ENCODE data around the gene BOD1. TPM values are rescaled to one million over a fixed set of nuclear protein-coding genes. Genes with fewer than 3 reads are reported as not detected.

Gene BOD1
- total RNA-seq, 1 donor: 74.3 TPM

DNA sequence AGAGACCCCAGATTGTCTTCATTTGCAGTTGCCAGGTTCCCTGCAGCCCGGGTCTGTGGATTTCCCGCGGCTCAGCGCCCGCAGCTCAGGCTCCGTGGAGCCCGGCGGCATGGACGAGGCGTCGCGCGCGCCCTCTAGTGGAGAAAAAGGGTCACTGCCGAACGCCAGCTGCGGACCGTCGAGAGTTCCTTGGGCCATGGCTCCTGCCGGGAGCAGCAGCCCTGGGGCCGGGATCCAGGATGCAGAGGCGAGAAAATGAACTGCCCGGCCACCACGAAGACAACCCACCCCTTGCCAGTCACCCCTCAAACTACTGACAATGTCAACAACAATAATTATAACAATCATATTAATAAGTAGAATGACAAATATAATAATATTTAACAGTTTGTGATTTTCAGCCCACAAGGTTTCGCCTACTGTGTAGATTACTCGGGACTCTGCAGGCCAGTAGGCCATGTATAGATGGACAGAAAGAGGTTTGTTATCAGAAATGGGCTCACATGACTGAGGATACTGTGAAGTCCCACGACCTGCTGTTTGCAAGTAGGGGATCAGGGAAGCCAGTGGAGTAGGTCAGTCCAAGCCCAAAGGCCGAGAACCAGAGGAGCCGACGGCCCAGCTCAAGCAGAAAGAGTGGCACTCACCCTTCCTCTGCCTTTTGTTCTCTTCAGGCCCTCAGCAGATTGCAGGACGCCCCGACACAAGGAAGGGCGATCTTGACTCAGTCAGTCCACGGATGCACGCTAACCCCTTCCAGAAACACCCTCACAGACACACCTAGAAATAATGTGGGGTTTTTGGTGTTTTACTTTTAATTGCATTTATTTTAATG is 43.1 kb downstream of the BOD1 start:
- TF ChIP-seq, protein P1, sequence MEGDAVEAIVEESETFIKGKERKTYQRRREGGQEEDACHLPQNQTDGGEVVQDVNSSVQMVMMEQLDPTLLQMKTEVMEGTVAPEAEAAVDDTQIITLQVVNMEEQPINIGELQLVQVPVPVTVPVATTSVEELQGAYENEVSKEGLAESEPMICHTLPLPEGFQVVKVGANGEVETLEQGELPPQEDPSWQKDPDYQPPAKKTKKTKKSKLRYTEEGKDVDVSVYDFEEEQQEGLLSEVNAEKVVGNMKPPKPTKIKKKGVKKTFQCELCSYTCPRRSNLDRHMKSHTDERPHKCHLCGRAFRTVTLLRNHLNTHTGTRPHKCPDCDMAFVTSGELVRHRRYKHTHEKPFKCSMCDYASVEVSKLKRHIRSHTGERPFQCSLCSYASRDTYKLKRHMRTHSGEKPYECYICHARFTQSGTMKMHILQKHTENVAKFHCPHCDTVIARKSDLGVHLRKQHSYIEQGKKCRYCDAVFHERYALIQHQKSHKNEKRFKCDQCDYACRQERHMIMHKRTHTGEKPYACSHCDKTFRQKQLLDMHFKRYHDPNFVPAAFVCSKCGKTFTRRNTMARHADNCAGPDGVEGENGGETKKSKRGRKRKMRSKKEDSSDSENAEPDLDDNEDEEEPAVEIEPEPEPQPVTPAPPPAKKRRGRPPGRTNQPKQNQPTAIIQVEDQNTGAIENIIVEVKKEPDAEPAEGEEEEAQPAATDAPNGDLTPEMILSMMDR (IDR thresholded peaks at IDR 0.05; ENCODE audit: insufficient read depth, low read depth, low read length): peak; percentile 95
- peak overlapping the region; percentile 40 for H3K4me3 ChIP-seq (ENCODE audit: low read depth, low read length)
- peak; percentile 58 for DNase-seq (ENCODE audit: low read depth)

DNA sequence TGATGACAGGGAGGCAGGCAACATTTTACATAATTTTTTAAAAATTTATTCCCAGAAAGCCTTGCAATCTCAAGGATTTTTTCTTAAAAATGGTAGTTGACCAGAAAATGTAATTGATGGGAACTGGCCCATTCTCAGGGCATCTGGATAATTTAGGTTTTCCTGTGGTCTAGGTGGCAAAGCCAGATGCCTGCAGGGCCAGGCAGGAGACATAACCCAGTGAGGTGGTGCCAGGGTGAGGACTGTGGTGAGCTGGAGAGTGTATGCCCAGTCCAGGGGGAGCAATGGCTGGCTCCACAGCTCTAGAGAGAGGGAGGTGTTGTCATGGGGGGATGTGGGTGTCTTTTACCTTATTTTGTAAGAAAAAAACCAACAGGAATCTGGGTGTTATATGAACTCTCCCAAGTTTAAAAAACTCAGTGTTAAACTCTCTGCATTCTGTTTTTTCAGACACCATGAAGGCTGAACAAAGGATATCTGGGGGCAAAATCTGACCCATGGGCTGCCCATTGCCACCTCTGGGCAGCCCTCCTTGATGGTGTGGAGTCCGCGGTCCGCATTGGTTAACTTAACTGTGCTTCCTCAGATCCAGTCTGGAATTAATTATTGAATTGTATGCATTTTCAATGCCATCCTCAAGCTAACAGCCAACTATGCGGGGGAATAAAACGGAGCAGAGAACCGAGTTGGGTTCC is 43.9 kb downstream of the BOD1 start:
- H3K4me3 ChIP-seq (ENCODE audit: low read depth, low read length): peak overlapping the region; percentile 40
- DNase-seq (ENCODE audit: low read depth): no peak
- TF ChIP-seq, protein P1 (IDR thresholded peaks at IDR 0.05; ENCODE audit: insufficient read depth, low read depth, low read length): no peak

DNA sequence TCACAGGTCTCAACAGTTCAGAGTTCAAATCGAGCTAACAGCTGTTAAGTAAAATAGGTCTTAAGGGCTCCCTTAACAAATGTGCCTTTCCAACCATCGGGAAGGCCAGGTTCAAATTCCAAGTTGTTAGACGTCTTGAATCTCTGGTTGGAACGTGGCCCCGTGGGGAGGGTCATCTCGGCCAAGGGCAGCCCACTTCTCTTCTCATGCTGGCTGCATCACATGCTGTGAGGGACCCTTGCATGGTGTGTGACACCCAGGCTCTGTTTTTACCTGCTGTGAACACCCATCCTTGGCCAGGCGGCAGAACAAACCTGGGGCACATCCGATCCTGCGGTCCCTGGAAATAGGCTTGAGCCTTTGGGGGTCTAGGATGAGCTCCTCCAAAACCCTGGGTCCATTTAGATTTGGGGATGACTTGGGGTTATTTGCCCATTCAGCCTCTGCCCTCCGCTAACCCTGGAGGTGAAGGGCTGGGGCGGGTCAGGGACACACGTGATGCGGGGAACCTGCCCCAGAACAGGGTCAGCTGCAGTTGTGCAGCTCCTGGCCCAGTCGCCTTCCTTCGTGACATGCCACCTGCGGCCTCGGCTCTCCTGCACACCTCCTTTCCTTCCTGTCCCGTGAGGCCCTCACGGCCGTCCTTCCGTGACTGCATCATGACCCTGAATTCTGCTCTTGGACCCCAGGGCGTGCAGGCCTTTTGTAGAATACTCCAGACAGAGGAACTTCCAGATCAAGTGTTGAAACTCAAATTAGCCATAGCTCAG is 45.9 kb downstream of the BOD1 start:
- no peak overlapping the region for H3K4me3 ChIP-seq (ENCODE audit: low read depth, low read length)
- TF ChIP-seq, protein P1 (IDR thresholded peaks at IDR 0.05; ENCODE audit: insufficient read depth, low read depth, low read length): no peak
- DNase-seq (ENCODE audit: low read depth): no peak

DNA sequence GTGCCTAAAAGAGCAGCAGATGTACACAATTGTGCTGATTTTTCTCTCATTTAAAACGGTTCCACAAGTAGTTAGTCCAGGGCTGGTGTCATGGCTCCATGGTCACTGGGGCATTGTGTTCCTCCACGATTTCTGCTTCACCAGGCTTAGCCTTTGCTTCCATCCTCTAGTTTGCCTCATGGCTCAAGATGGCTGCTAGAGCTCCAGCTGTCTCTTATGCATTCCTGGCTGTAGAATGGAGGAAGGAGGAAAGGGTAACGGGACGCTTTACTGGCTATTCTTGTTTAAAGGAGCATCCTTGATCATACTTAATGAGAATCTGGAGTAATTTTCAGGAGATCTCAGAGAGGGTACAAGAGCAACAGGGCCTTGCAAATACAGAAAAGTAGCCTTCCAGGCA is 47.7 kb downstream of the BOD1 start:
- no peak overlapping the region for H3K4me3 ChIP-seq (ENCODE audit: low read depth, low read length)
- TF ChIP-seq, protein P1 (IDR thresholded peaks at IDR 0.05; ENCODE audit: insufficient read depth, low read depth, low read length): no peak
- DNase-seq (ENCODE audit: low read depth): no peak

DNA sequence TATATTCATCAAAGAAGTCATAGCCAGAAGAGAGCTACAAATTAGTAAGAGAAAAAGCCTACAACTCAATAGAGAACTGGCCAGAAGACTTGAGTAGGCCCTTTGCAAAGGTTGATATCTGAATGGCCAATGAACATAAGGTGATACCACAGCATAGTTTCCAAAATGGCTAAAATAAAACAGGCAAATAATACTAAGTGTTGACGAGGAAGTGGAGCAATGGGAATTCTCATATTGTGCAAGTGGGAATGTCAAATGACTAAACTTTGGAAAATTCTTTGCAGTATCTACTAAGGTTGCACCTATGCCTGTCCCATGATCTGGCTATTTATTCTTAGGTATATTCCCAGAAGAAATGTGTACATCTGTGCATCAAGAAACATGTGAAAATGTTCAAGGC is 48.3 kb downstream of the BOD1 start:
- TF ChIP-seq, protein P1 (IDR thresholded peaks at IDR 0.05; ENCODE audit: insufficient read depth, low read depth, low read length): no peak
- H3K4me3 ChIP-seq (ENCODE audit: low read depth, low read length): no peak overlapping the region
- DNase-seq (ENCODE audit: low read depth): no peak

DNA sequence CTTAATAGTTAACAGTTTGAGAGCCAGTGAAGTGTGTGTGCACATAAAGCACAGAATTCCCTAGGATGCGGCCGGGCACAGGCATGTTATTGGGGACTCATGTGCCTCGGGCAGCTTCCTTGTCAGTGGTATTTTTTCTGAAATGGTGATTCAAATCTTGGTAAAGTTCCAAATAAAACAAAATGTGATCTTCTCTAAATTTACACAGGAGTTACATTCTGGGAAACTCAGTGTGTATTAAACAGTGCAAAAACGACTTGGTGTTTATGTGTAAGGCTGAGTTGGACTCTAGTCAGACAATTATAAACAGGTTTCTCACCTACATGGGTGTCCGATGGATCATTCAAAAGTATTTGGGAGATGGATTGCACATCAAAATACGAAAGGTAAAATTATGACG is 48.9 kb downstream of the BOD1 start:
- TF ChIP-seq, protein P1 (IDR thresholded peaks at IDR 0.05; ENCODE audit: insufficient read depth, low read depth, low read length): no peak
- H3K4me3 ChIP-seq (ENCODE audit: low read depth, low read length): no peak overlapping the region
- peak; percentile 19 for DNase-seq (ENCODE audit: low read depth)

Data from fibroblast of villous mesenchyme (primary cell).